Neural progenitor cell (in vitro differentiated cells): ENCODE measurements around the gene IQCK. TPM values are rescaled to one million over a fixed set of nuclear protein-coding genes. Genes with fewer than 3 reads are reported as not detected.

Experiments
- DNase-seq: peaks from one replicate; pipeline ENCODE4 v3.0.0-alpha.2; 2016; ENCODE audit warnings: low spot score
- H2AFZ ChIP-seq: fragments of 200-600 bp; sonication (generic); replicated peaks from 2 replicates; pipeline ENCODE4 v1.6.1; 2016; ENCODE audit warnings: antibody characterized with exemption
- H3F3A ChIP-seq: fragments of 200-600 bp; sonication (generic); 2 replicates; pipeline ENCODE4 v1.6.1; 2016; ENCODE audit warnings: antibody characterized with exemption, low read depth
- H3K27ac ChIP-seq: fragments of 200-600 bp; sonication (generic); 2 replicates; pipeline ENCODE4 v1.5.1; 2016; ENCODE audit warnings: mild to moderate bottlenecking
- H3K27me3 ChIP-seq: fragments of 200-600 bp; sonication (generic); 2 replicates; pipeline ENCODE4 v1.6.1; 2016; ENCODE audit warnings: mild to moderate bottlenecking, moderate library complexity
- H3K36me3 ChIP-seq: fragments of 200-600 bp; sonication (generic); 2 replicates; pipeline ENCODE4 v1.5.1; 2016
- H3K4me1 ChIP-seq: fragments of 200-600 bp; sonication (generic); 2 replicates; pipeline ENCODE4 v1.6.1; 2016; ENCODE audit warnings: mixed run types
- H3K4me2 ChIP-seq: fragments of 200-600 bp; sonication (generic); 2 replicates; pipeline ENCODE4 v1.6.1; 2016
- H3K4me3 ChIP-seq: fragments of 200-600 bp; sonication (generic); 2 replicates; pipeline ENCODE4 v1.5.1; 2016
- H3K79me2 ChIP-seq: fragments of 200-600 bp; sonication (generic); 2 replicates; pipeline ENCODE4 v1.6.1; 2016; ENCODE audit warnings: low read depth
- H3K9ac ChIP-seq: fragments of 200-600 bp; sonication (generic); 2 replicates; pipeline ENCODE4 v1.6.1; 2016
- H3K9me3 ChIP-seq: fragments of 200-600 bp; sonication (generic); 2 replicates; pipeline ENCODE4 v1.5.1; 2016; ENCODE audit warnings: low read depth
- H4K20me1 ChIP-seq: fragments of 200-600 bp; sonication (generic); 2 replicates; pipeline ENCODE4 v1.6.1; 2016; ENCODE audit warnings: low read depth
- H3K27ac Mint-ChIP-seq: 3 replicates; pipeline ENCODE4 v1.8.0; 2021; ENCODE audit warnings: mixed read lengths
- H3K27me3 Mint-ChIP-seq: 2 replicates; pipeline ENCODE4 v1.8.0; 2022; ENCODE audit warnings: low read depth, mild to moderate bottlenecking, inconsistent platforms, moderate library complexity, mixed read lengths; ENCODE audit not compliant: insufficient read depth
- H3K36me3 Mint-ChIP-seq: 3 replicates; pipeline ENCODE4 v1.8.0; 2021; ENCODE audit warnings: mixed read lengths
- H3K4me1 Mint-ChIP-seq: 3 replicates; pipeline ENCODE4 v1.8.0; 2021; ENCODE audit warnings: mixed read lengths
- H3K4me3 Mint-ChIP-seq: 3 replicates; pipeline ENCODE4 v1.8.0; 2021; ENCODE audit warnings: mild to moderate bottlenecking, moderate library complexity, mixed read lengths
- H3K9me3 Mint-ChIP-seq: 3 replicates; pipeline ENCODE4 v1.8.0; 2020; ENCODE audit warnings: mixed read lengths
- EZH2 ChIP-seq: fragments of 200-600 bp; sonication (generic); IDR thresholded peaks from 2 replicates; pipeline ENCODE4 v1.6.1; 2017; ENCODE audit warnings: antibody characterized with exemption, mild to moderate bottlenecking, moderate library complexity
- EZH2phosphoT487 ChIP-seq: fragments of 200-600 bp; sonication (generic); IDR thresholded peaks from 2 replicates; pipeline ENCODE4 v1.6.1; 2017; ENCODE audit warnings: antibody characterized with exemption
- total RNA-seq: library from RNA; depleted of rRNA; stranded (reverse); fragments of >200 nt; gene quantifications from 2 replicates; pipeline ENCODE4 v1.2.3, GENCODE V29; 2015; ENCODE audit warnings: low replicate concordance
- TF ChIP-seq, protein P1 (sequence below): fragments of 200-600 bp; sonication (generic); IDR thresholded peaks from 2 replicates; pipeline ENCODE4 v1.5.1; 2017; ENCODE audit warnings: antibody characterized with exemption, mild to moderate bottlenecking

The IQCK gene
- total RNA-seq, 1 donor from 2014 or later: 22.1 TPM

DNA sequence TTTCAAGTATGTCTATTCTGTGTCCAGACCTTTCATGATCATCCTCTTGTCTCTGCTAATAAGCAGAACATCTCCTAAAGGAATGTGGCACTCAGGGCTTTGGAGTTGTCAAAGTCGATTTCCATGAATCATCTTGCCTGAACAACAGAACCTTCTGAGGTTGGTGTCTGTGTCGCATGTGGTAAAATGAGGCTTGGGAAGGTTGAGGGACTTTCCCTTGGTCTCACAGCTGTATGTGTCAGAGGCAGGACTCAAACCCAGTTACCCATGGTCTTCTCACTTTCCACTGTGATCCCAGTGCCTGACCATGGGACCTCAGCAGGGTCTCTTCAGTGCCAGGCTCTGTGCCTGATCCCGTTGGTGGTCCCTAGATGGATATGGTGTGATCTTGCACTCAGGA, 170.8 kb downstream of the IQCK start:
- peaks cover 5% of the 10 kb centered on the region for H3K27me3 Mint-ChIP-seq
- no peaks in the 10 kb centered on the region for H3K4me1 ChIP-seq
- H3K4me3 Mint-ChIP-seq: no peak overlapping the region

DNA sequence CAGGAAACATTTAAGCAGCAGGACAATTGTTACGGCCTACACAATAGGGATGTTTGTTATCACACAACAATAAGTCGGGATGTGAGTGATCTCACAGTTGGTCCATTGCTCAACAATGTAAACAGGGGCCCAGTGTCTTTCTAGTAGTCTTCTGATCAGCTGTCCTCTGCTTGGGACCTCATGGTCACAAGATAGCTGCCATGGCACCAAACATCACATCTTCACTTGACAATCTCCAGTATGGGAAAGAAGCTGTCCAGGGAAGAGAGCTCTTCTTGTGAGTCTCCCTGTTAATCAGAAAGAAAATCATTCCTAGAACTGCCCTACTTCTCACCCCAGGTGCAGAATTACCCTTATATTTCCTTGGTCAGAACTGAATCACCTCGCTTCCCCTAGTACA, 172.8 kb downstream of the IQCK start:
- Histone ChIP-seq H3K4me3 (no peak overlapping the region), H4K20me1 (no peaks in the 10 kb centered on the region), H3F3A (peaks cover 3% of the 10 kb centered on the region), H3K36me3 (no peaks in the 10 kb centered on the region), H3K9ac (no peak overlapping the region), H3K4me1 (no peaks in the 10 kb centered on the region), H3K4me2 (no peak overlapping the region), H3K9me3 (no peaks in the 10 kb centered on the region), H2AFZ (no peak overlapping the region), H3K27ac (no peak overlapping the region), H3K79me2 (no peaks in the 10 kb centered on the region), H3K27me3 (peaks cover 3% of the 10 kb centered on the region)
- Mint-ChIP-seq H3K36me3 (no peaks in the 10 kb centered on the region), H3K9me3 (peaks cover 4% of the 10 kb centered on the region), H3K27me3 (peaks cover 6% of the 10 kb centered on the region), H3K4me3 (no peak overlapping the region), H3K4me1 (peaks cover 3% of the 10 kb centered on the region), H3K27ac (no peak overlapping the region)
- TF ChIP-seq, protein P1, sequence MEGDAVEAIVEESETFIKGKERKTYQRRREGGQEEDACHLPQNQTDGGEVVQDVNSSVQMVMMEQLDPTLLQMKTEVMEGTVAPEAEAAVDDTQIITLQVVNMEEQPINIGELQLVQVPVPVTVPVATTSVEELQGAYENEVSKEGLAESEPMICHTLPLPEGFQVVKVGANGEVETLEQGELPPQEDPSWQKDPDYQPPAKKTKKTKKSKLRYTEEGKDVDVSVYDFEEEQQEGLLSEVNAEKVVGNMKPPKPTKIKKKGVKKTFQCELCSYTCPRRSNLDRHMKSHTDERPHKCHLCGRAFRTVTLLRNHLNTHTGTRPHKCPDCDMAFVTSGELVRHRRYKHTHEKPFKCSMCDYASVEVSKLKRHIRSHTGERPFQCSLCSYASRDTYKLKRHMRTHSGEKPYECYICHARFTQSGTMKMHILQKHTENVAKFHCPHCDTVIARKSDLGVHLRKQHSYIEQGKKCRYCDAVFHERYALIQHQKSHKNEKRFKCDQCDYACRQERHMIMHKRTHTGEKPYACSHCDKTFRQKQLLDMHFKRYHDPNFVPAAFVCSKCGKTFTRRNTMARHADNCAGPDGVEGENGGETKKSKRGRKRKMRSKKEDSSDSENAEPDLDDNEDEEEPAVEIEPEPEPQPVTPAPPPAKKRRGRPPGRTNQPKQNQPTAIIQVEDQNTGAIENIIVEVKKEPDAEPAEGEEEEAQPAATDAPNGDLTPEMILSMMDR: no peak
- TF ChIP-seq EZH2phosphoT487 (no peak), EZH2 (no peak)
- no peak for DNase-seq

More for the DNA sequence above, 170.8 kb downstream of the IQCK start:
- DNase-seq: no peak
- TF ChIP-seq, protein P1: no peak
- TF ChIP-seq EZH2phosphoT487 (no peak), EZH2 (no peak)
- H3K27ac ChIP-seq: no peak overlapping the region
- H3K9me3 ChIP-seq: no peaks in the 10 kb centered on the region
- H3K27me3 ChIP-seq: peaks cover 14% of the 10 kb centered on the region
- no peak overlapping the region for H3K4me2 ChIP-seq
- no peak overlapping the region for H3K9ac ChIP-seq
- H3K4me1 Mint-ChIP-seq: peaks cover 6% of the 10 kb centered on the region
- H3K4me3 ChIP-seq: no peak overlapping the region
- H3K36me3 Mint-ChIP-seq: no peaks in the 10 kb centered on the region
- no peaks in the 10 kb centered on the region for H3K36me3 ChIP-seq
- H3K9me3 Mint-ChIP-seq: peaks cover 5% of the 10 kb centered on the region
- H3K79me2 ChIP-seq: peaks cover 6% of the 10 kb centered on the region
- no peak overlapping the region for H3K27ac Mint-ChIP-seq
- H4K20me1 ChIP-seq: no peaks in the 10 kb centered on the region
- H3F3A ChIP-seq: peaks cover 14% of the 10 kb centered on the region
- no peak overlapping the region for H2AFZ ChIP-seq

DNA sequence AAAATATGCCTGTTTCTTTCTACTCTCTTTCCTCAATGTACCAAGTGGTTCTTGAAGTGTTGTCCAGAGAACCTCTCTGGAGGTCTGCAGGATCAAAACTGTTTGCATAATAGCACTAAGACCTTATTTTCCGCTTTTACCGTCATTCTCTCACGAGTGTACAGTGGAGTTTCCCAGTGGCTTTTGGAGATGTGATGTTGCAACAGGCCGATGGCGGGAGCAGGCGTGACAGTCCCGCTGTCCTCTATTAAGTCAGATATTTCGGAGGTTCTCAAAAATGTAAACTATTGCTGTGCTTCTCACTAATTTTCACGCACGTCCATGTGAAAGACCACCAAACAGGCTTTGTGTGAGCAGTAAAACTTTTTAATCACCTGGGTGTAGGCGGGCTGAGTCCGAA, 174.8 kb downstream of the IQCK start:
- H3K79me2 ChIP-seq: no peaks in the 10 kb centered on the region

More for the DNA sequence above, 174.8 kb downstream of the IQCK start:
- H3K27me3 ChIP-seq: no peaks in the 10 kb centered on the region
- H3K27ac ChIP-seq: no peak overlapping the region
- Mint-ChIP-seq H3K4me1 (no peaks in the 10 kb centered on the region), H3K36me3 (no peaks in the 10 kb centered on the region), H3K27me3 (peaks cover 10% of the 10 kb centered on the region), H3K27ac (no peak overlapping the region), H3K9me3 (no peaks in the 10 kb centered on the region), H3K4me3 (no peak overlapping the region)
- no peak overlapping the region for H2AFZ ChIP-seq
- no peaks in the 10 kb centered on the region for H3F3A ChIP-seq
- H4K20me1 ChIP-seq: no peaks in the 10 kb centered on the region
- no peak overlapping the region for H3K4me3 ChIP-seq
- H3K9ac ChIP-seq: no peak overlapping the region
- TF ChIP-seq EZH2phosphoT487 (no peak), EZH2 (no peak)
- TF ChIP-seq, protein P1: no peak
- no peak overlapping the region for H3K4me2 ChIP-seq
- no peaks in the 10 kb centered on the region for H3K9me3 ChIP-seq
- H3K4me1 ChIP-seq: no peaks in the 10 kb centered on the region
- no peaks in the 10 kb centered on the region for H3K36me3 ChIP-seq
- no peak for DNase-seq
